NOMO-1 (cell line): ENCODE results near the gene UGT3A2.
A peak's percentile ranks its signal among the peaks of the same experiment; 100 is the strongest.
"Not testable (repeated sequence)": the region's sequence is repeated elsewhere in the genome, so short reads cannot be mapped to it uniquely, and the experiment has no call there.

Experiments
- DNase-seq, 2 experiments: peaks; one replicate each; lab custom pipeline; 2025; ENCODE audit not compliant: unreplicated experiment in 2 of 2; lab: John Stamatoyannopoulos, UW

The UGT3A2 gene

DNA sequence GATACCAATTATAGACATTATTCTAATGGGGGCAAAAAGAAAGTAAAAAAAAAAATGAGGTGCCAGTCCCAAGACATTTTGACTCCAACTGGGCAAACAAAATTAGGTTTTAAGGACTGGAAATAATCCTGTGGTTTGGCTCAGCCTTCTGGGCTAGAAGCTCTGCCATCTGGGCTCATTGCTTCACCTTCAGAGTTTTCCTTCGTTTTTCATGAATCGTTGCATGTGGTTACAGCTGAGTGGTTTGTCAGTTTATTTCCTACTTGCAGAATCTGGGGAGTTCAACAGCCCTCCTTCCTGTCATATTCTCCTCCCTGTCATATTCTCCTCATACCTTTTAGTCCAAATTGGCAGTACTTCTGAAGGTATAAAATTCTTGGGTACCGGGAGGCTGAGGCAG is 12.0 kb downstream of the UGT3A2 start:
- peak; percentile 37 to 42 for DNase-seq

DNA sequence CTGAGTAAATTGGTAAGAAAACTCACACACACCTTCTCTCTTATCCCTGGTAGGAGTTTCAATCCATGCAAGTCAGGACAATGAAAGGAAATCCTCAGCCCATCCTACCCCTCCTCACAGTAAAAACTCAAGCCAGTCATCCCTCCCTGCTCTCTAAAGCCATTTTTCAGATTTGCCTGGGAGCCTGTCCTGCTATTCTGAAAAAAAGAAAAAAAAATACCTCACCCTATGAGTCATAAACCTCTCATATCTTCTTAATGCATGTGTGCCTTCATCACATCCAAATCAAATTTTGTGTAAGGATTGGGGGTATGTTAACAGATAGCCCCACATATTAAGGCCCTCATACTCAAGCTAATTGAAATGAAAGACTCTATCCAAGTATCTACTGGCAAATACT is 14.1 kb downstream of the UGT3A2 start:
- no peak for DNase-seq

GRCh38 chr5:36049949-36050348 is 16.7 kb downstream of the UGT3A2 start:
- no peak for DNase-seq

GRCh38 chr5:36047384-36048160 is 19.1 kb downstream of the UGT3A2 start:
- DNase-seq = no peak

- DNase-seq = no peak
Observed at GRCh38 chr5:36045895-36046294, 20.8 kb downstream of the UGT3A2 start.

GRCh38 chr5:36041537-36041845 is 25.2 kb downstream of the UGT3A2 start:
- no peak for DNase-seq

DNA sequence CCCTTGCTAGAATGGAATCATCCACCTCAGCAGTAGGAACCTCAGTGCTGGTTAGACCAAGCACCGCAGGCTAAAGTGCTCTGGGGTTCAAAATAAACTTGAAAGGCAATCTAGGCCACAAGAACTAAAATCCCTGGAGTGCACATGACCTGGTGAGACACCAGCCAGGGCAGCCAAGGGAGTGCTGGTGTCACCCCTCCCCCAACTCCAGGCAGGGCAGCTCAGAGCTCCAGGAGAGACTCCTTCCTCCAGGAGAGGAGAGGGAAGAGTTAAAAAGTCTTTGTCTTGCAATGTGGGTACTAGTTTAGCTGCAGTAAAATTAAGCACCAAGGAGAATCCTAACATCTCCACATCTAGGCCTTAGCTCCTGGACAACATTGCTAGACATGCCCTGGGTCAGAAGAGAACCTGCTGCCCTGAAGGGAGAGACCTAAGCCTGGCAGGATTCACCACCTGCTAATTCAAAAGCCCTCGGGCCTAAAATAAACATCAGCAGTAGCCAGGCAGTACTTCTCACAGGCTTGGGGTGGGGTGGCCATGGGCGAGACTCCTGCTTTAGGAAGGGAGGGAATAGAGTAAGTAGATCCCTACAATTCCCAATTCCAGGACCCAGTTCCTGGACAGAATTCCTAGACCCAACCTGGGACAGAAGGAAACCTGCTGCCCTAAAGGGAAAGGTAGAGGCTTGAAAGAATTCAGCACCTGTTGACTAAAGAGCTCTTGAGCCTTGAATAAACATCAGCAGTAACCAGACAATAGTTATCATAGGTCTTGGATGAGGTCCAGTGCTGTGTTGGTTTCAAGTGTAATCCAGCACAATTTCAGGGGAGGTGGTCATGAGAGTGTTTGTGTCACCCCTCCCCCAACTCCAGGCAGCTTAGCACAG is 25.8 kb downstream of the UGT3A2 start:
- no peak for DNase-seq

GRCh38 chr5:36035696-36036095 is 31.0 kb downstream of the UGT3A2 start:
- no peak for DNase-seq

DNA sequence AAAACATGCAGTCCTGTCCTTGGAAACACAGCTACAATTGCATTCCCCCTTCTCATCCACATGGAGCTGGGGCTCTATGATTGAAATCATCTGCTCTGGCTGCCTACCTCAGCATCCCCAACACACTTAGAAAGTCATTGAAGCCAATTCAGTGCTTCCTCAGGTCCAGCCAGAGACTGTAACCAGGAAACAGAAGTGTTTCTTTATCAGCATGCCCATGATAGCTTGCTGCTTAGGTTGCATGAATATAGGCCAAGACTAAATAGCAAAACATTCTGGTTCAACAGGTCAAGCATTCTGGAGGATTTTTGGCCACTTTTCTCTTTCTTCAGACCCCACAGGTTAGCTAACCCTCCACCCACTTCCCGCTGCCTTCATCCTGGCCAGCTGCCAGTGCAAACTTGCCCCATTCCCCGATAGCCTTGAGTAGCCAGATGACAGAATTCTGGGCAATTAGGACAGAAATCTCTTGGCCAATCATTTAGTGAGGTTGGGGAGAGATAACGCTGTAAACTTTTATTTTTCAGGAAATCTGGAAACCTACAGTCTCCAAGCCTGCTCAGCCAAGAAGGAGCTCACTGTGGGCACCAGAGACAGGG is 32.0 kb downstream of the UGT3A2 start:
- DNase-seq = not testable (repeated sequence)

GRCh38 chr5:36033486-36033885 is 33.2 kb downstream of the UGT3A2 start:
- no peak for DNase-seq

GRCh38 chr5:36033047-36033446 is 33.6 kb downstream of the UGT3A2 start:
- no peak for DNase-seq

DNA sequence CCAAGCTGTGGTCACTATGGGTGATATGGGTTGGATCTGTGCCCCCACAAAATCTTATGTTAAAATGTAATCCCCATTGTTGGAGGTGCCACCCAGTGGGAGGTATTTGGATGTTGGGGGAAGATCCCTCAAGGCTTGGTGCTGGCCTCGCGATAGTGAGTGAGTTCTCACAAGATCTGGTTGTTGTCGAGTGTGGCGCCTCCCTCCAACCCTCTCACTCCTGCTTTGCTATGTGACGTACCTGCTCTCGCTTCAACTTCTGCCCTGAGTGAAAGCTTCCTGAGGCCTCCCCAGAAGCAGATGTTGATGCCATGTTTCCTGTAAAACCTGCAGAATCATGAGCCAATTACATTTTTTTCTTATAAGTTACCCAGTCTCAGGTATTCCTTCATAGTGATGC is 35.5 kb downstream of the UGT3A2 start:
- DNase-seq = no peak

- no peak for DNase-seq
Observed at GRCh38 chr5:36029914-36030313, 36.8 kb downstream of the UGT3A2 start.

- DNase-seq = no peak
Observed at GRCh38 chr5:36028816-36029465, 37.7 kb downstream of the UGT3A2 start.

GRCh38 chr5:36027711-36028110 is 39.0 kb downstream of the UGT3A2 start:
- DNase-seq = no peak

GRCh38 chr5:36026706-36027465 is 39.8 kb downstream of the UGT3A2 start:
- no peak for DNase-seq

DNA sequence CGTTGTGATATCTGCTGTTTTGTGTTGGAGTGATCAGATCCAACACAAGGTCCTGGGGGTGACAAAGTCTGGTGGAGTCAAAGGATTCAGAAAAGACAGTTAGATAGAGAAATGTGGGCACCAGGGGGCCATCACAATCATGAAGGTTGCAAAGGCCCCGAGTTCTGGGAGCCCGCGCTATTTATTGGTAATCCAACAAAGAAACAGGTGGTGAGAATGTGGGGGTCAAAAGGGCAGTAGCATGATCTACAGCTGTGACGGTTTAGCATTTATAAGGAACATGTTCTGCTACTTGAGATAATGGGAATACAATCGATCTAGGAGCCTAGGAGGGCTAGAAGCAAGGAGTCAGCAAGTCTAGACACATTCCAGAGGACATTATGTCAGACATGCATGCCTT is 44.4 kb downstream of the UGT3A2 start:
- DNase-seq = not testable (repeated sequence)

- not testable (repeated sequence) for DNase-seq
Observed at GRCh38 chr5:36019584-36019983, 47.1 kb downstream of the UGT3A2 start.

GRCh38 chr5:36017622-36018021 is 49.1 kb downstream of the UGT3A2 start:
- DNase-seq = no peak

GRCh38 chr5:36017004-36017403 is 49.7 kb downstream of the UGT3A2 start:
- DNase-seq = no peak
